HEK293T (cell line): ENCODE results near the gene ANK2.

Source experiments
- CTCF ChIA-PET: fragments of 350-600 bp; formaldehyde crosslinking; extraction: SDS; loops from one replicate; lab custom pipeline; 2021; ENCODE audit warnings: antibody characterized with exemption, inconsistent platforms; lab: Yijun Ruan, JAX
- POLR2A ChIA-PET: fragments of 350-600 bp; formaldehyde crosslinking; extraction: SDS; loops from one replicate; lab custom pipeline; 2020; ENCODE audit warnings: antibody characterized with exemption, inconsistent platforms; lab: Yijun Ruan, JAX
- DNase-seq: peaks from one replicate; pipeline ENCODE4 v3.0.0; 2012; ENCODE audit warnings: mixed read lengths; ENCODE audit errors: extremely low spot score
- ARNT ChIP-seq: fragments of 450-650 bp; IDR thresholded peaks from 2 replicates; pipeline ENCODE4 v1.6.1; 2017; ENCODE audit warnings: mild to moderate bottlenecking
- BHLHE40 ChIP-seq: fragments of 450-650 bp; IDR thresholded peaks from 2 replicates; pipeline ENCODE4 v1.6.1; 2016; ENCODE audit warnings: mild to moderate bottlenecking, moderate library complexity, borderline replicate concordance
- CTBP1 ChIP-seq: fragments of 450-650 bp; IDR thresholded peaks from 2 replicates; pipeline ENCODE4 v1.6.1; 2016; ENCODE audit warnings: borderline replicate concordance
- ELF4 ChIP-seq: fragments of 450-650 bp; IDR thresholded peaks from 2 replicates; pipeline ENCODE4 v1.6.1; 2017; ENCODE audit warnings: antibody characterized with exemption
- FOXA1 ChIP-seq: fragments of 450-650 bp; IDR thresholded peaks from 2 replicates; pipeline ENCODE4 v1.6.1; 2016; ENCODE audit warnings: mild to moderate bottlenecking
- FOXK2 ChIP-seq: fragments of 450-650 bp; IDR thresholded peaks from 2 replicates; pipeline ENCODE4 v1.6.1; 2016; ENCODE audit warnings: mild to moderate bottlenecking
- FOXM1 ChIP-seq: fragments of 450-650 bp; IDR thresholded peaks from 2 replicates; pipeline ENCODE4 v1.6.1; 2017; ENCODE audit warnings: mild to moderate bottlenecking, borderline replicate concordance
- HDGF ChIP-seq: fragments of 450-650 bp; IDR thresholded peaks from 2 replicates; pipeline ENCODE4 v1.6.1; 2017; ENCODE audit warnings: antibody characterized with exemption, borderline replicate concordance
- L3MBTL2 ChIP-seq: fragments of 450-650 bp; conservative IDR thresholded peaks from 2 replicates; pipeline ENCODE4 v1.6.1; 2016; ENCODE audit warnings: mild to moderate bottlenecking
- LEF1 ChIP-seq: fragments of 450-650 bp; IDR thresholded peaks from 2 replicates; pipeline ENCODE4 v1.6.1; 2017; ENCODE audit warnings: mild to moderate bottlenecking, borderline replicate concordance
- NFRKB ChIP-seq: fragments of 450-650 bp; IDR thresholded peaks from 2 replicates; pipeline ENCODE4 v1.6.1; 2016; ENCODE audit warnings: mild to moderate bottlenecking, moderate library complexity
- PKNOX1 ChIP-seq: fragments of 450-650 bp; IDR thresholded peaks from 2 replicates; pipeline ENCODE4 v1.6.1; 2016
- SP1 ChIP-seq: fragments of 450-650 bp; IDR thresholded peaks from 2 replicates; pipeline ENCODE4 v1.6.1; 2017
- SUZ12 ChIP-seq: fragments of 450-650 bp; IDR thresholded peaks from 2 replicates; pipeline ENCODE4 v1.6.1; 2016; ENCODE audit warnings: mild to moderate bottlenecking
- TARDBP ChIP-seq: fragments of 450-650 bp; IDR thresholded peaks from 2 replicates; pipeline ENCODE4 v1.6.1; 2016
- ZNF384 ChIP-seq: fragments of 450-650 bp; IDR thresholded peaks from 2 replicates; pipeline ENCODE4 v1.6.1; 2016

Gene ANK2

GRCh38 chr4:113131621-113132020 is 82.2 kb downstream of the ANK2 start:
- CTCF ChIA-PET, result no interaction called here

GRCh38 chr4:113141901-113142346 is 92.5 kb downstream of the ANK2 start:
- DNase-seq, result no peak
- ChIA-PET CTCF (no interaction called here), POLR2A (no interaction called here)
- TF ChIP-seq FOXK2 (no peak), ELF4 (no peak), TARDBP (no peak), LEF1 (no peak), L3MBTL2 (no peak), SP1 (no peak), SUZ12 (no peak), FOXA1 (no peak), ZNF384 (no peak), BHLHE40 (no peak), FOXM1 (no peak), HDGF (no peak), NFRKB (no peak), CTBP1 (no peak), PKNOX1 (no peak), ARNT (no peak)

More at GRCh38 chr4:113131621-113132020, 82.2 kb downstream of the ANK2 start:
- POLR2A ChIA-PET, result no interaction called here
- TF ChIP-seq NFRKB, result no peak
- TF ChIP-seq SUZ12, result no peak
- TF ChIP-seq FOXM1, result no peak
- no peak for TF ChIP-seq TARDBP
- no peak for TF ChIP-seq ARNT
- TF ChIP-seq BHLHE40, result no peak
- no peak for TF ChIP-seq FOXA1
- no peak for TF ChIP-seq L3MBTL2
- TF ChIP-seq FOXK2, result no peak
- TF ChIP-seq SP1, result no peak
- TF ChIP-seq HDGF, result no peak
- TF ChIP-seq LEF1, result no peak
- no peak for TF ChIP-seq PKNOX1
- TF ChIP-seq ZNF384, result no peak
- TF ChIP-seq ELF4, result no peak
- TF ChIP-seq CTBP1, result no peak
- DNase-seq, result no peak

- TF ChIP-seq ARNT, result no peak
- TF ChIP-seq ZNF384, result no peak
- TF ChIP-seq FOXA1, result no peak
- no peak for TF ChIP-seq PKNOX1
- no peak for TF ChIP-seq NFRKB
- no peak for TF ChIP-seq SP1
- no peak for TF ChIP-seq FOXK2
- no peak for TF ChIP-seq TARDBP
- ChIA-PET CTCF (no interaction called here), POLR2A (no interaction called here)
- DNase-seq, result no peak
These were observed 92.9 kb downstream of the ANK2 start for GRCh38 chr4:113142351-113142750.

GRCh38 chr4:113144091-113144490 is 94.6 kb downstream of the ANK2 start:
- POLR2A ChIA-PET, result no interaction called here
- CTCF ChIA-PET, result no interaction called here
- no peak for DNase-seq
- TF ChIP-seq PKNOX1 (no peak), LEF1 (no peak), FOXA1 (no peak), CTBP1 (no peak), FOXK2 (no peak), ELF4 (no peak), SP1 (no peak), FOXM1 (no peak)

GRCh38 chr4:113145147-113145518 is 95.7 kb downstream of the ANK2 start:
- TF ChIP-seq LEF1 (no peak), FOXK2 (no peak), TARDBP (no peak), FOXA1 (no peak), SP1 (no peak), NFRKB (no peak), L3MBTL2 (no peak), SUZ12 (no peak), PKNOX1 (no peak), ELF4 (no peak), ZNF384 (no peak), ARNT (no peak), BHLHE40 (no peak)
- ChIA-PET POLR2A (no interaction called here), CTCF (no interaction called here)
- DNase-seq, result no peak
